ENCODE data around the gene PCNX3. TPM values are rescaled to one million over a fixed set of nuclear protein-coding genes. Genes with fewer than 3 reads are reported as not detected.

Gene PCNX3
- total RNA-seq, 2 donors from 2014 or later: 37.5 to 39.5 TPM

GRCh38 chr11:65577756-65578109 lies 37.8 kb upstream of the PCNX3 start:
- peaks cover 32% of the 10 kb centered on the region for H3K36me3 ChIP-seq

GRCh38 chr11:65578134-65578533 lies 37.4 kb upstream of the PCNX3 start:
- H3K4me3 ChIP-seq: peak overlapping the region; percentile 93
- TF ChIP-seq CTCF (IDR thresholded peaks at IDR 0.05): no peak
- no peaks in the 10 kb centered on the region for H3K27me3 ChIP-seq (replicated peaks; ENCODE audit: insufficient read depth)
- ATAC-seq (ENCODE audit: insufficient number of reproducible peaks, low FRiP score, low read depth): no peak
- peaks cover 32% of the 10 kb centered on the region for H3K36me3 ChIP-seq
- H3K4me1 ChIP-seq (ENCODE audit: control insufficient read depth in 1 of 2, low read depth in 2 of 2): peaks cover 22 to 43% of the 10 kb centered on the region in 2 donors
- peak overlapping the region; percentile 96 to 97 for H3K27ac ChIP-seq
- no peak for DNase-seq (ENCODE audit: low spot score)
- no peaks in the 10 kb centered on the region for H3K9me3 ChIP-seq

More at GRCh38 chr11:65577756-65578109, 37.8 kb upstream of the PCNX3 start:
- Histone ChIP-seq H3K27ac (peak overlapping the region; percentile 96 to 97), H3K4me3 (peak overlapping the region; percentile 93), H3K27me3 (replicated peaks; ENCODE audit: insufficient read depth) (no peaks in the 10 kb centered on the region), H3K9me3 (no peaks in the 10 kb centered on the region), H3K4me1 (ENCODE audit: control insufficient read depth in 1 of 2, low read depth in 2 of 2) (peaks cover 23 to 45% of the 10 kb centered on the region in 2 donors)
- no peak for DNase-seq (ENCODE audit: low spot score)
- no peak for ATAC-seq (ENCODE audit: insufficient number of reproducible peaks, low FRiP score, low read depth)
- TF ChIP-seq CTCF (IDR thresholded peaks at IDR 0.05): no peak

GRCh38 chr11:65578667-65579066 lies 36.9 kb upstream of the PCNX3 start:
- Histone ChIP-seq H3K27me3 (replicated peaks; ENCODE audit: insufficient read depth) (no peaks in the 10 kb centered on the region), H3K36me3 (peaks cover 32% of the 10 kb centered on the region), H3K4me1 (ENCODE audit: control insufficient read depth in 1 of 2, low read depth in 2 of 2) (peaks cover 17 to 38% of the 10 kb centered on the region in 2 donors), H3K9me3 (no peaks in the 10 kb centered on the region), H3K4me3 (no peak overlapping the region), H3K27ac (peak overlapping the region; percentile 96 to 97)
- ATAC-seq (ENCODE audit: insufficient number of reproducible peaks, low FRiP score, low read depth): no peak
- DNase-seq (ENCODE audit: low spot score): no peak
- TF ChIP-seq CTCF (IDR thresholded peaks at IDR 0.05): no peak

GRCh38 chr11:65579291-65579690 lies 36.3 kb upstream of the PCNX3 start:
- ATAC-seq (ENCODE audit: insufficient number of reproducible peaks, low FRiP score, low read depth) (no peak), DNase-seq (ENCODE audit: low spot score) (no peak)
- peak overlapping the region; percentile 96 to 97 for H3K27ac ChIP-seq
- no peaks in the 10 kb centered on the region for H3K27me3 ChIP-seq (replicated peaks; ENCODE audit: insufficient read depth)
- H3K36me3 ChIP-seq: peaks cover 38% of the 10 kb centered on the region
- no peaks in the 10 kb centered on the region for H3K9me3 ChIP-seq
- H3K4me3 ChIP-seq: no peak overlapping the region
- H3K4me1 ChIP-seq (ENCODE audit: control insufficient read depth in 1 of 2, low read depth in 2 of 2): peaks cover 15 to 35% of the 10 kb centered on the region in 2 donors
- no peak for TF ChIP-seq CTCF (IDR thresholded peaks at IDR 0.05)

- no peak for ATAC-seq (ENCODE audit: insufficient number of reproducible peaks, low FRiP score, low read depth)
- Histone ChIP-seq H3K27ac (peak overlapping the region; percentile 35 to 67), H3K4me3 (no peak overlapping the region), H3K27me3 (replicated peaks; ENCODE audit: insufficient read depth) (no peaks in the 10 kb centered on the region), H3K4me1 (ENCODE audit: control insufficient read depth in 1 of 2, low read depth in 2 of 2) (peaks cover 15 to 30% of the 10 kb centered on the region in 2 donors), H3K36me3 (peaks cover 44% of the 10 kb centered on the region), H3K9me3 (no peaks in the 10 kb centered on the region)
- TF ChIP-seq CTCF (IDR thresholded peaks at IDR 0.05): no peak
- DNase-seq (ENCODE audit: low spot score): no peak
Measured at GRCh38 chr11:65580031-65580692, 35.4 kb upstream of the PCNX3 start.

All from thoracic aorta (tissue), 2 donors.